Measurements from ENCODE around the gene ROBO3. TPM values are rescaled to one million over a fixed set of nuclear protein-coding genes. Genes with fewer than 3 reads are reported as not detected.

The ROBO3 gene
- total RNA-seq, 1 donor from 2014 or later, result 17.3 TPM

DNA sequence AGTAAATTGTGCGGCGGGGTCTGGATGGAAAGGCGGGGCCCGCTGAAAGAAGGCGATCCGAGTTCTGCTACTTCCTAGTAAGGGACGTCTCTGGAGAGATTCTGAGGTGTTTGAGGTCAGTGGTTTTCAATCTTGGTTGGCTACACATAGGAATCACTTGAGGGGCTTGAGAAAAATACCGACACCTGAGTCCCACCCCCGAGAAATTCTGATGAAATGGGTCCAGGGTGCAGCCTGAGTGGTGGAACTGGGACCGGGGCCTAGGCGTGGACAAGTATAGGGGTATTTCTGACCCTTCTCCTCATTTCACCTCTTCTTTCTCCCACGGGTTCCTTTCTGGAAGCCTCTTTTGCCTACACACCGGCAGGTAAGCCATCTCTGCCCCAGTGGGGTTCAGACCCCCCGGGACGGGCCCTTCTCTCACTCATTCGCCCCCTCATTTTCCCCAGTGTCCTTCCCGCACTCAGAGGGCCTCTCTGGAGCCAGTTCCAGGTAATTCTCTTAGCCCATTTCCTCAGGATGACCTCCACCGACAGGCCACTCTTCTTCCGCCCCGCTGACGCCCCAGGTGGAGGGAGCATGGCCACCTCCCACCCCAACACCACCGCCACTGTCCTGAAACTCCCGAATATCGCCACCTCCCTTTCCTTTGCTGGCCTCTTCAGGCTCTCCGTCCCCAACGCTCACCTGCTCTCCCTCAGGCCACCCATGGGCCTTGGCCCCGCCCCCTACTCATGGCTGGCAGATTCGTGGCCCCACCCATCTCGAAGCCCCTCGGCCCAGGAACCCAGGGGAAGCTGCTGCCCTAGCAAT, 11.8 kb downstream of the ROBO3 start:
- no peak for DNase-seq (ENCODE audit: low spot score)

DNA sequence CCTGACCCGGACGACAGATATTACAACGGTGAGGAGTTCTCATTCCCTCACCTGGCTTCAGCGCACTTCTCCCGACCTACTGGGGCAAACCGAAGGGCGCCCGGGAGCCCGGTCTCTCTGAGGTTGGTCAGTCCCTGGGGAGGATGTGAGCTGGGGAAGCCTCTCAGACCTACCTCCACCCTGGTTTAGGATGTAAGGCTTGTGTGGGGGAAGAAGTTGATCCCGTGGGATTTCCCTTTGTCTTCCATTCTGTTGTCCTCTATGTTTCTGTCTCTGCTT, 12.3 kb downstream of the ROBO3 start:
- no peak for DNase-seq (ENCODE audit: low spot score)

DNA sequence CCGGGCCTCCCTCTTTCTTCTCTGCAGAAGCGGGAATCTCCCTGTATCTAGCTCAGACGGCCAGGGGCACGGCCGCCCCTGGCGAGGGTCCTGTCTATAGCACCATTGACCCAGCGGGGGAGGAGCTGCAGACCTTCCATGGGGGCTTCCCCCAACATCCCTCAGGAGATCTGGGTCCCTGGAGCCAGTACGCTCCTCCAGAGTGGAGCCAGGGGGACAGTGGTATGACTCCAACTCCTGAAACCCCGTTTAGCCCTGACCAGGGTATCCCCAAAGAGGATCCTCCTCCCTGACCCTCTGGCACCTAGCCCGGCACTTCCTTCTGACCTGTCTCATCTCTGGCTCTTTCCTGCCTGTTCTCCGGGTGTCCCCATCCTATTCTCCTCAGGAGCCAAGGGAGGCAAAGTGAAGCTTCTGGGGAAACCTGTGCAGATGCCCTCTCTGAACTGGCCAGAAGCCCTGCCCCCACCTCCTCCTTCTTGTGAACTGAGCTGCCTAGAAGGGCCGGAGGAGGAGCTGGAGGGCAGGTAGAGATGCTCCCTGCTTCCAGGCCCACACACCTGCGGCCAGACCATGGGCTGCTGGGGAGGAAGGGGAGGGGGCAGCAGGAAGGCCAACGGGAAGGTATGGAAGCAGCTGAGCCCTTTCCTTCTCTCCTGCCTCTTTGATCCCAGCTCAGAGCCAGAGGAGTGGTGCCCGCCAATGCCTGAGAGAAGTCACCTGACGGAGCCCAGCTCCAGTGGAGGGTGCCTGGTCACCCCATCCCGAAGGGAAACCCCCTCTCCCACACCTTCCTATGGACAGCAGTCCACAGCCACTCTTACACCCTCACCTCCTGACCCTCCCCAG, 12.9 kb downstream of the ROBO3 start:
- no peak for DNase-seq (ENCODE audit: low spot score)

DNA sequence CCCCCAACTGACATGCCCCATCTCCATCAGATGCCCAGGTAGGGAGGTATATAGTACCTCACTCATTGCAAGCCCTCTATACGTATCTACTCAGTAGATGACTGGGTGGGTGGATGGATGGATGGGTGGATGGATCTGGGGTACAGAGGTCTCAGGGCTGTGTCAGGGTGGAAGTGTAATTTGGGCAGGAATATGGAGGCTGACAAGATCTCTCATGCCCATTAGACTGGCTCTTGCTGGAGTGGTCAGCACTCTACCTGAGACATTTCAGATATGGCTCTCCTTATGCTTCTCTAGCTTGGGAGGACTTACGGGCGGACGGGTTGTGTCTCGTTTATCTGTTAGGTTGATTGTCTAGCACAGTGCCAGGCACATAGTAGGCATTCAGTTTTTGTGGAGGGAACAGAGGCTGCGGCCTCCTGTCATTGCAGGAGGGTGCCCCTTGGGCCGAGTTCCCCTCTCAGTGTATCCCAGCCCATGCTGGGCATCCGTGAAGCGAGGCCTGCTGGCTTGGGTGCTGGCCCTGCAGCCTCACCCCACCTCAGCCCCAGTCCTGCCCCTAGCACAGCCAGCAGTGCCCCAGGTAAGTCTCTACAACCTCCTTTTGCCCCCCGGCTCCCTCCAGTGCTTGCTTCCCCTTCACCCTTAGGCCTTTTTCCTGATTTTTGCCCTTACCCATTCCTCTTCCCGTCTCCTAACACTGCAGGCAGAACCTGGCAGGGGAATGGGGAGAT, 13.7 kb downstream of the ROBO3 start:
- DNase-seq (ENCODE audit: low spot score), result no peak

DNA sequence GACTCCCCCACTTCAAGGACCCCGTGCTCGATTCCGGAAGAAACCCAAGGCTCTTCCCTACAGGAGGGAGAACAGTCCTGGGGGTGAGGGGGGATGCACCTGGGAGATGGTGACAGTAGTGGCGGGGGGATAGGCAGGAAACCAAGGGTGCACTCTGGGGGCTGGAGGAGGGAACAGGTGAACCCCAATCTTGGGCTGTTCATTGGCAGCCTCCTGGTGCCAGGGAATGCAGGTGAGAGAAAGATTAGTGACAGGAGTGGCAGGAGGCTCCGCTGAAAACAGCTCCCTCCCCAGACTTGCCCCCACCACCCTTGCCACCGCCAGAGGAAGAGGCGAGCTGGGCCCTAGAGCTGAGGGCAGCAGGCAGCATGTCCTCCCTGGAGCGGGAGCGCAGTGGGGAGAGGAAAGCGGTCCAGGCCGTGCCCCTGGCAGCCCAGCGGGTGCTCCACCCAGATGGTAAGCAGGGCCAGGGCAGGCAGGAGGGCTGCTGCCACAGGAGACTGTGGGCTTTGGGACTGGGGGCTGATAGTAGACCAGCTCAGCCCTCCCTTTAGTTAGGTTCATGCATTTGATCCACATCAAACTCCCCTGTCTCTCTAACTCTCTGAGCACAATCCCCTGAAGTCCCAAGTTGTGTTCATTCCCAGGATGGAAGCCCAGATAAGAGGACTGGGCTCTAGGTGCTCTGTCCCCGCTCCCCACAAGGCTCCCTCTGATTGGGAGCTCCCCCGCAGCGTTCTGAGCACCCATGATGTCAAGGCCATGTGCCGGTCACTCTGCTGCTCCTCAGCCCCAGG, 14.5 kb downstream of the ROBO3 start:
- no peak for DNase-seq (ENCODE audit: low spot score)

DNA sequence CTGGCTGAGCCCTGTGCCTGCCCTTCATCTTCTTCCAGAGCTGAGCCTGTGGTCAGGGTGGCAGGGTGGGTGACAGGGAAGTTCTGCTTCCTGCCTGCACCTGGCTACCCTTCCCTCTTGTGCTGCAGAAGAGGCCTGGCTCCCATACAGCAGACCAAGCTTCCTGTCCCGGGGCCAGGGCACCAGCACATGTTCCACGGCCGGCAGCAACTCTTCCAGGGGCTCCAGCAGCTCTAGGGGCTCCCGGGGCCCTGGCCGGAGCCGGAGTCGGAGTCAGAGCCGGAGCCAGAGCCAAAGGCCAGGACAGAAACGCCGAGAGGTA, 15.0 kb downstream of the ROBO3 start:
- no peak for DNase-seq (ENCODE audit: low spot score)

DNA sequence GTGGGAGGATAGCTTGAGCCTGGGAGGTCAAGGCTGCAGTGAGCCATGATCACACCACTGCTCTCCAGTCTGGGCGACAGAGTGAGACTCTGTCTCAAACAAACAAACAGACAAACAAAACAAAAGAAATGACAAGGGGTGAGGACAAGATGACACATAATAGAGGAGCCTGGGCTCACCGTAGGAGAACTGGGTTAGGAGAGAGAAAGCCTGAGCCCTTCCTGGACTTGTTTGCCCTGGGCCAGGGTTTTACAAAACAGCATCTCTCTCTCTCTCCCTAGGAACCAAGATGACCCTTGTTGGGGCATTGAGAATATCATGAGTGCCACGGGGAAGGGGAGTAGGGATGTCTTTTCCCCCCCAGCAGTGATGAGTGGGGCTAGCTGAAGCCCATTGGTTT, 15.7 kb downstream of the ROBO3 start:
- DNase-seq (ENCODE audit: low spot score), result no peak

DNA sequence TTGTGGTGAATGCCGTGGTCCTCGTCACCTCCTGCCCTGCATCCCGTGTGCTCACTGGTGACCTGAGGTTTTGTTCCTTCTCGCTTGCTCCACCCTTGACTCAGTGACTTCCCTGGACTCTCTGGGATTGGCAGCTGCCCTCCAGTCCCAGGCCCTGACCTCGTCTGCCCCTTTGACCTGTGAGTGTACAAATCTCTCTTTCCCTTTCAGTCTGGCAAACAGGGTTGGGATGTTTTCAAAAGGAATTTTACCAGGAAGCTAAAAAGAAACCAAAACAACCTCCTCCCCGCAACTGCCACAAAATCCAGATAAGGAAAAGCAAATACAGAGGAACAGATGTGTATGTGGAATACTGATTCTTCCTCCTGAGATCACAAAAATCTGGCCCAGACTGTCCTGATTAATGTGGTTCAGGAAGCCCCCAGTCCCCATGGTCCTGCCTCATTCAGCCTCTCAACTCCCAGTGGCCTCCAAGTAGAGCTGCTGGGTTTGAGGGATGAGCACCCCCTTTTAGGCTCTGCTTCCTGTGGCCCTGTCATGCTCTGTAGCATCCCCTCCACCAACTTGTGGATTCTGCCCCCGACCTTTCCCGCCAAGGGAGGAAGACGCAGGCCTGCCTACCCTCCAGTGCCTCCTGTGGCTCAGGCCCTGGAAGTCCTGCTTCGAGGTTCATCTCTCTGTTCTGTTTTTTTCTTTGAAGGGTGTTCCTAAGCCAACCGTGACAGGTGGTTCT, 17.3 kb downstream of the ROBO3 start:
- no peak for DNase-seq (ENCODE audit: low spot score)

DNA sequence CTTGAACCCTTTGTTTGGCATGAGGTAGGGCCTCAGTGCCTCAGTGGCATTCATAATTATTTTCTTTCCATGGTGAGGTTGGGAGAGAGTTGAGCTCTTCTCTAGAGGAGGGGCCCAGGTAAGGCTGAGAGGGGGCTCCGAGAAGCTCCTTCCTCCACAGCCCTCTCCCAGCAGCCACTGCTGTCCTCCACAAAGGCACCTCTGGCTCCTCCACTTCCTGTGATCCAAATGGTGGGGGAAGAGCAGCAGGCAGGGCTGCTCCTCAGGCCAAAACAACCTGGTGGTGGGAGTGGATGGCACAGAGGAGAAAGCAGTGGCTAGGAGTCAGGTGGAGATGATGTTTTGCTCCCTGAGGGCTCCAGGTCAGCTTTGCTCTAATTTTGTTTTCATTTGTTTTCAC, 19.1 kb downstream of the ROBO3 start:
- DNase-seq (ENCODE audit: low spot score), result no peak

DNA sequence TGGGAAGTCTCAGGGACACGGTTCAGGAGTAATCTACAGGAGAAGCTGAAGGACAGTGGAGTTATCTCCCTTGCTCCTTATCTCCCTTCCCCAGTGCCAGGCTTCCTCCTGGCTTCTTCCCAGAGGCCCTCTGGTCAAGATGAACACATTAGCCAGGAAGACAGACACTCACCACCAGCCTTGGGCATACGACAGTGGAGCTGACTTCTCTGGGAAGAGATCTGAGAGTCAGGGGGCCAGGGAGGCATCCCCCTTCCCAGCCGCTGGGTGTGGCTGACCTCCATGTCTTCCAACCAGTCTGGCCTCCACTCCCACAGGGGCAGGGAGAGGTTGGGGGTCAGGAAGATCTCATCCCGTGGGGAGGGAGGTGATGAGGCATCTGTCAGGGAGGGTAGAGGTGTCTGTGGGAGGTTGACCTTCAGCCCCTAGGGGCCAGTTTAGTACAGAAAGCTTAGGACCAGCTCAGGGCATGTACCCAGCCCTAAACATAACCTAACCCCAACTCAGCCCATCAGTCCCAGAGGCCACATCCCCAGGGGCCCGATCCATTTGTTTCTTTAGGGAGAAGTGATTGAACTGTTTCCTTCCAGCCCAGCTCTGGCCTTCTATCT, 19.7 kb downstream of the ROBO3 start:
- no peak for DNase-seq (ENCODE audit: low spot score)

DNA sequence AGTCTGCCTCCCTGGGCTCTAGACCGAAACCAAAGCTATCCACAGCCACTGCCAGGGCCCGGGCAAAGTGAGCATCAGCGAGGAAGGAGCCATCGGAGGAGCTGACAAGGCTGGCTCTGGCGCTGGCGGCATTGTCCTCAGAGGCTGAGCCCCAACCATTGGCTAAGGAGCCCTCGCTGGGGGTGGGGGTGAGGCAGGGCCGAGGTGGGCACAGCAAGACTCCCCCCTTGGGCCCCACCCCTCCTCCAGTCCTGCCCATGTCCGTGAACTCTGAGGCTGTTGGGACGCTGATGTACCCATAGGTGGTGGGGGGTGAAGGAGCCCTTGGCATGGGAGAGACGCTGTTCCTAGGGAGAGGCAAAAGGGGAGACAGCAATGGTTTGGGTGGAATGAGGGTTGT, 21.2 kb downstream of the ROBO3 start:
- no peak for DNase-seq (ENCODE audit: low spot score)

DNA sequence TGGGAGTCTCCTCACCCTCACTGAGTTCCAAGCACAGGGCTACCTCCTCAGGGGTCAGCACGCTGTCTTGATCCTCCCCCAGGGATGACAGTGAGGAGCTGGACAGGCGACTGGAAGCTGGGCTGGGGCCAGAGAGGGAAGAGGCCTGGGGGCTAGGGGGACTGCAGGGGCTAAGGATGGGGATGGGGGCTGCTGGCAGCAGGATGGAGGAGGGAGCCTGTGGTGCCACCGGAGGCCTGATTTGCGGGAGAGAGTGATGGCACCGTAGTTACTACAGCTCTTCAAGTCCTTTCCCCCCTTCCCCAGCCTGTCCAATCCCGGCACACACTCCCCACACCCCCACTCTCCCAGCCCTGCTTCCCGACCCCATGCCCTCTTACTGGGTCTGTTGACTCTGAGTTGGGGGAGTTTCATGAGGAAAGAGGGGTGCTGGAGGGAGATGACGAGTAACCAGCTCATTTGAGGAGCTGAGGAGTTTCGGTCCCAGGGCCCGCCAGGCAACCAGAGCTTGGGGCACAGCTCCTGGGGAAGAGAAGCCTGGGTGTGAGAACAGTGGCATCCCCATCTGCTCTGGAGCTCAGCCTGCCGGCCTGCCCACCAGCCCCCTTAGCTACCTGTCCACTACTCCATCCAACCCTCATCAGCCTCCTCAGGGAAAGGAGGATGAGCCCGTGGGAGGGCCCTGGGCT, 21.9 kb downstream of the ROBO3 start:
- DNase-seq (ENCODE audit: low spot score), result no peak

DNA sequence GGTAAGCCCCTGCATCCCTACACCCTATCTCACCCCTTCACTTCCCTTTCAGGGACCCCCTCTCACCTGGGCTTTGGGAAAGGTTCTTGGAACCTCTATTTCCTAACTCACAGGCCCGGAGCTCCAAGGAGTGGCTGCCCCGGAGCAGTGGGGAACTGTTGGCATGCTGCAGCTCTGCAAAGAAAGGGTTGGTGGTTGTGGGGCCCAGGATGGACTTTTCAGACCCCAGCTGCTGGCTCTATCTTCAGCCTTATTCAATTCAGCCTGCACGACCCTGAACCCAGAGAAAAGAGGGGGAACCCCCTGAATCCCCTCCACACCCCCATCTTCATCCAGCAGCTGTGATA, 22.4 kb downstream of the ROBO3 start:
- DNase-seq (ENCODE audit: low spot score), result no peak

DNA sequence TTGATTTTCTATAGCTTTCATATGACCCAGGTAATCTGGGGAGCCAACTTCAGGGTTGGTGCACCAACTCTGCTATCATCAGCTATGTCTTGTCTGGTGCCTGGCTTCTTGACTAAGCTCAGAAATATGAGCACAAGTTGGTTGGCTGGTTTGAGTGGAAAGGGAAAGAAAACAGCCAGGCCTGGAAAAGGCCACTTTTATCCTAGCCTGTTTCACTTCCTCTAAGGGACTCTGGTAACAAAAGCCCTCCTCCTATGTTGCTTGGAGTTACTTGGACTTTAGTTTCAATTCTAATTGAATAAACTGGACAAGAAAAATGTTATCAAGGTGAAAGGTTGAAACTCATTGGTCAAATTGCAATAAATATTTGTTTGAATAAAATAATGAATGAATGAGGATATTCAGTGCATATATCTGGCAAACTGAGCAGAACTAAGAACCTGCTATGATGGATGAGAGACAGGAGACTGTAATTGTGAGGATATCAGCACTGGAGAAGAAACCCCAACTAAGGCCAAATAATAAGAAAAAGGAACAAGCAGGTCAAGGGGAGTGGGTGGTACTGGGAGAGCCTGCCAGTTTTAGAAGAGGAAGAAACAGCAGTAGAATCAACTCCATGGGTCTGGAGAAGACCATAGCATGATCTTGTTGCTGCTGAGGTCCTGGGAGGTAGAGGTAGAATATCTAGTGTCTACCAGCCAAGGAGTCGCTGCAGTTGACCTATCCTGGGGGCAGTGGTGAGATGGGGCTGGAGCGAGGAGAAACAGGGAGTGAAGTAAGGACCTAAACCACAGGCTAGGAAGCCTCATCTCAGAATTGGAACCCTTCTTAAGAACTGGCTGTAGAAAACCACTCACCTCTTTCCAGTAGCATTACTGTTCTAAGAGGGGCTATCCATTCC, 24.2 kb downstream of the ROBO3 start:
- no peak for DNase-seq (ENCODE audit: low spot score)

DNA sequence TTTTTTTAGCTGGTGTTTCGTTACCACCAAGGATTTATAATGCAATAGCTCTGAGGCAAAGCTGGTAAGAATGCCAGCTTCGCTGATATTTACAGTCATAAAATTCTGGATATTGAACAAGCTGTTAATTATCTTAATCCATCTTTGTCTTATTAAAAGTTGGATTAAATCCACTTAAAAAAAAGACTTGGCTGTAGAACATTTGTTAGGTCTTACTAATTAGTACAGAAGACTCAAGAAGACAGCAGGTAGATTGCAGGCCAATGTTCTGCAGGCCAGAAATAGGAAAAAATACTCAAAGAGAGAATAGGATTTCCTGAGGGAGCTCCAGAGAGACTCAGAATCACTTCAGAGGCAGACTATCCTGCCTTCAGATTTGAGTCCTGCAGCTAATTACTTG, 24.9 kb downstream of the ROBO3 start:
- no peak for DNase-seq (ENCODE audit: low spot score)

DNA sequence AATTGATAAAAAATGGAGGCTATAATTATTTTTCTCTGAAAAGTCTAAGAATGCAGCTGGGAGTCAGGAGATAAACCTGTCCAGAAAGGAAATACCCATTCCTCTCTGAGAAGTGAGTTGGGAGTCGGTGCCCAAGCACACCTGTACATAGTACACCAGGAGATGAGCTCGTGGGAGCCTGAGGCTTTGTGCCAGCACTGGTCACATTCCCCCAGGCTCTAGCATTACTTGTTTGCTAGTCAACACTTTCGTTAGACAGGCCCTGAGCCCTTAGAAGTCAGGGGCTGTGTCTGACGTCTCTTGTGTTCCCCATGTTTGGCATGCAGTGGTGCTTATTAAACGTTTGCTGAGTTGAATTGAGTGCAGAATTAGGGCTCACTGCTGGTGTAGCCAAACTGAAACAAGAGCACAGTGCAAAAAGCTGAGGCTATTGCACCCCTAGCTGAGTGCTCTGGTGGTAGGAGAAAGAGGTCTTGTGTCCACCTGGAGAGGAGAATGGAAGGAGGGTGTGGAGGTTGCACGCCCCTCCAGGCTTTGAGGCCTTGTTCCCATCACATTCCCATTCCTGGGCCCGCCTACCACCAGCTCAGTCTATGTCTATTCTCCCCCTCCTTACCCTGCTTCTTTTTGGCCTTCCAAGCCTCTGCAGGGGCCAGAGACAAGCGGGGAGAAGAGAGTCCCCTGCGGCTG, 25.6 kb downstream of the ROBO3 start:
- DNase-seq (ENCODE audit: low spot score), result no peak

DNA sequence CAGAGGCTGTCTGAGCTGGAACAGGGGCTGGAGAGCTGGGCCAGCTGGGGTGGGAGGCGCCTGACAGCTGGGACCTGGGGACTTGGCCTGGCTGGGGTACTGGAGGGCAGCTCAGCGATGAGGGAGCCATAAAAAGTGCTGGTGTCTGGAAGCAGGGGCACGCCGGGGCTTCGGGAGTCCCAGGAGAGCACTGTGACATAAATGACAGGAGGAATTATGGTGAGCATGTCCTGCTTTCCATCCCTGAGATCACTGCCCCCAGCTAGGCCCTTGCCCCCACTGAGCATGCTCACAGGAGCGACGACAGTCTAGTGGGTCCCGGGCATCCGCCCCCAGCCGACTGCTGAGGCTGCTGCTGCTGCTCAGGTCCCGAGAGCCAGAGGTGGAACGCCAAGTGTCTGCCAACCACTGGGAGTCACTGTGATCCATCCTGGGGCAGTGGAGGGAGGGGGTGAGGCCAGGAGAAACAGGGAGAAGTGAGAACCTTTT, 26.2 kb downstream of the ROBO3 start:
- no peak for DNase-seq (ENCODE audit: low spot score)

DNA sequence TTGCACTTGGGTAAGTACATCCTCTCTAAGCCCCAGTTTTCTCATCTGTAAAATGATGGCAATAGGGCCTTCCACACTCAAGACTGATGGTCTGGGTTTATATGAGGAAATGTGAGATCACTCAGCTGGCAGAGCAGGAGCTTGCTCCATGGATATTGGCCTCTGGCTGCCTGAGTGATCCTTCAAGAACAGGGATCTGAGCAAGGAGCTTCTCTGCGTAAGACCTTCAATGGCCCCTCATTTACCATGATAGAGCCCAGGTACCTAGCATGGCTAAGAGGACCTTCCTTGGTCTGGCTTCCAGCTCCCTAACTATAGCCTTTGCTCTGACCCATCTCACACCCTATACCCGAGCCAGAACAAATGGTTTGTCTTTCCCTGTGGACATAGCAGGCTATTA, 26.9 kb downstream of the ROBO3 start:
- DNase-seq (ENCODE audit: low spot score), result no peak

Data from umbilical cord (tissue), 2 donors.